Stimulated activated CD4-positive, alpha-beta T cell treated with anti-CD3 and anti-CD28 coated beads, Interleukin-15, amount 100 ng/mL, for 48 hours (primary cell): ENCODE results near the gene ZDHHC14.
"Not testable (repeated sequence)": the region's sequence is repeated elsewhere in the genome, so short reads cannot be mapped to it uniquely, and the experiment has no call there.

ENCODE experiments used
- DNase-seq, 2 donors: peaks; one replicate each; pipeline ENCODE4 v3.0.0-alpha.2; 2020; ENCODE audit warnings: low read depth in 2 of 2

ZDHHC14 gene

GRCh38 chr6:157552820-157553485 is 172.0 kb downstream of the ZDHHC14 start:
- DNase-seq = no peak

GRCh38 chr6:157554747-157555146 is 173.8 kb downstream of the ZDHHC14 start:
- DNase-seq = no peak

- no peak for DNase-seq
Measured at GRCh38 chr6:157555455-157556143, 174.6 kb downstream of the ZDHHC14 start.

GRCh38 chr6:157556144-157556645 is 175.2 kb downstream of the ZDHHC14 start:
- no peak for DNase-seq

- DNase-seq = no peak
Measured at GRCh38 chr6:157556671-157557430, 175.9 kb downstream of the ZDHHC14 start.

GRCh38 chr6:157557559-157557958 is 176.6 kb downstream of the ZDHHC14 start:
- no peak for DNase-seq

- DNase-seq = no peak
Measured at GRCh38 chr6:157558049-157558448, 177.1 kb downstream of the ZDHHC14 start.

GRCh38 chr6:157558487-157559200 is 177.7 kb downstream of the ZDHHC14 start:
- no peak for DNase-seq

GRCh38 chr6:157559201-157559756 is 178.3 kb downstream of the ZDHHC14 start:
- DNase-seq = no peak

- not testable (repeated sequence) for DNase-seq
Measured at GRCh38 chr6:157560063-157560462, 179.1 kb downstream of the ZDHHC14 start.

GRCh38 chr6:157560691-157561413 is 179.9 kb downstream of the ZDHHC14 start:
- no peak for DNase-seq

GRCh38 chr6:157561414-157561790 is 180.4 kb downstream of the ZDHHC14 start:
- no peak for DNase-seq

GRCh38 chr6:157561929-157562810 is 181.2 kb downstream of the ZDHHC14 start:
- DNase-seq = no peak

- DNase-seq = no peak
Measured at GRCh38 chr6:157562997-157563396, 182.0 kb downstream of the ZDHHC14 start.

GRCh38 chr6:157563611-157564284 is 182.8 kb downstream of the ZDHHC14 start:
- DNase-seq = no peak

GRCh38 chr6:157568702-157569101 is 187.7 kb downstream of the ZDHHC14 start:
- no peak for DNase-seq

- no peak for DNase-seq
Measured at GRCh38 chr6:157569543-157569942, 188.6 kb downstream of the ZDHHC14 start.

- no peak for DNase-seq
Measured at GRCh38 chr6:157570104-157570503, 189.1 kb downstream of the ZDHHC14 start.

- DNase-seq = no peak
Measured at GRCh38 chr6:157570752-157571151, 189.8 kb downstream of the ZDHHC14 start.
